Activated CD8-positive, alpha-beta memory T cell treated with anti-CD3 and anti-CD28 coated beads, Interleukin-2, amount 10 ng/mL, durations not matched to agents 7 days and 5 days (primary cell): ENCODE results near the gene ETNK1. TPM values are rescaled to one million over a fixed set of nuclear protein-coding genes. Genes with fewer than 3 reads are reported as not detected.

Experiments
- total RNA-seq, 2 experiments: library from RNA; stranded (reverse); gene quantifications; one replicate each; pipeline ENCODE4 v1.2.3, GENCODE V29; 2021

Gene ETNK1
- total RNA-seq, 2 experiments from 2014 or later: 77.7 to 83.1 TPM

Other genes starting within 250 kb of the ETNK1 start
- gene C2CD5, start 80.6 kb upstream of the ETNK1 start, total RNA-seq: 10 to 100 TPM; 41.7 to 51.1 TPM